PC-3 (cell line): ENCODE data around the gene CCDC88B. TPM values are rescaled to one million over a fixed set of nuclear protein-coding genes. Genes with fewer than 3 reads are reported as not detected.
A peak's percentile ranks its signal among the peaks of the same experiment; 100 is the strongest.

Experiments
- ATAC-seq: fragments of 200-7000 bp; cut with Tn5 transposase; 2 replicates; pipeline ENCODE4 v1.9.1; 2020; ENCODE audit warnings: mild to moderate bottlenecking, moderate library complexity
- BruUV-seq: library from RNA; stranded (reverse); fragments of 400-500 nt; replicated peaks from 2 replicates; lab custom pipeline; 2021; lab: Mats Ljungman, UMichigan
- CTCF ChIA-PET: fragments of 300-600 bp; sonication (Branson Sonifier 250); formaldehyde crosslinking; loops from one replicate; lab custom pipeline; 2022; ENCODE audit warnings: antibody characterized with exemption; lab: Charles Lee
- POLR2A ChIA-PET: fragments of 300-600 bp; sonication (Branson Sonifier 250); formaldehyde crosslinking; loops from one replicate; lab custom pipeline; 2022; ENCODE audit warnings: antibody characterized with exemption; ENCODE audit not compliant: unreplicated experiment; lab: Charles Lee
- DNase-seq: peaks from one replicate; pipeline ENCODE4 v3.0.0-alpha.2; 2015
- H2AFZ ChIP-seq: fragments of 300-600 bp; sonication (generic); 2 replicates; pipeline ENCODE4 v1.6.0; 2016; ENCODE audit warnings: antibody characterized with exemption, low read length
- H3F3A ChIP-seq: fragments of 300-600 bp; sonication (generic); one replicate; pipeline ENCODE4 v1.6.0; 2017; ENCODE audit warnings: antibody characterized with exemption, low read length, control low read depth, mild to moderate bottlenecking; ENCODE audit not compliant: unreplicated experiment
- H3K27ac ChIP-seq: fragments of 300-600 bp; sonication (generic); 2 replicates; pipeline ENCODE4 v1.5.1; 2016; ENCODE audit warnings: mild to moderate bottlenecking, low read length
- H3K27me3 ChIP-seq: fragments of 300-600 bp; sonication (generic); 2 replicates; pipeline ENCODE4 v1.6.1; 2016; ENCODE audit warnings: low read length, mixed read lengths
- H3K36me3 ChIP-seq: fragments of 300-600 bp; sonication (generic); 2 replicates; pipeline ENCODE4 v1.6.1; 2016; ENCODE audit warnings: low read depth, mixed run types, low read length, mixed read lengths
- H3K4me1 ChIP-seq: fragments of 300-600 bp; sonication (generic); 2 replicates; pipeline ENCODE4 v1.5.1; 2016; ENCODE audit warnings: low read length; ENCODE audit not compliant: insufficient read depth
- H3K4me2 ChIP-seq: fragments of 300-600 bp; sonication (generic); 2 replicates; pipeline ENCODE4 v1.6.0; 2016; ENCODE audit warnings: low read length
- H3K4me3 ChIP-seq: fragments of 300-600 bp; sonication (generic); 2 replicates; pipeline ENCODE4 v1.5.1; 2016; ENCODE audit warnings: mild to moderate bottlenecking, low read length, mixed read lengths
- H3K79me2 ChIP-seq: fragments of 300-600 bp; sonication (generic); 2 replicates; pipeline ENCODE4 v1.6.1; 2017; ENCODE audit warnings: low read length, mixed read lengths
- H3K9ac ChIP-seq: fragments of 300-600 bp; sonication (generic); 2 replicates; pipeline ENCODE4 v1.6.0; 2016; ENCODE audit warnings: mild to moderate bottlenecking, low read length
- H3K9me2 ChIP-seq: fragments of 300-600 bp; sonication (generic); replicated peaks from 2 replicates; pipeline ENCODE4 v1.6.1; 2016; ENCODE audit warnings: mixed run types, low read length, mixed read lengths
- H3K9me3 ChIP-seq: fragments of 300-600 bp; sonication (generic); 2 replicates; pipeline ENCODE4 v1.6.1; 2016; ENCODE audit warnings: low read length, mixed read lengths
- H4K20me1 ChIP-seq: fragments of 300-600 bp; sonication (generic); 2 replicates; pipeline ENCODE4 v1.6.1; 2016; ENCODE audit warnings: low read length, mixed read lengths
- EZH2 ChIP-seq: fragments of 300-600 bp; sonication (generic); IDR thresholded peaks from one replicate; pipeline ENCODE4 v1.6.1; 2017; ENCODE audit warnings: antibody characterized with exemption, mild to moderate bottlenecking, low read length; ENCODE audit not compliant: unreplicated experiment
- EZH2phosphoT487 ChIP-seq: fragments of 300-600 bp; sonication (generic); IDR thresholded peaks from 2 replicates; pipeline ENCODE4 v1.6.1; 2018; ENCODE audit warnings: mild to moderate bottlenecking, antibody characterized with exemption, low read length, borderline replicate concordance
- intact Hi-C: fragments of 100-400 bp; cut with micrococcal nuclease; formaldehyde crosslinking; loops from 2 replicates; pipeline ENCODE4 v1.9.0; 2023
- total RNA-seq: library from RNA; depleted of rRNA; stranded (reverse); fragments of >200 nt; gene quantifications from 2 replicates; pipeline ENCODE4 v1.2.3, GENCODE V29; 2014
- TF ChIP-seq, protein P1 (sequence below): fragments of 300-600 bp; sonication (generic); conservative IDR thresholded peaks from 2 replicates; pipeline ENCODE4 v1.5.1; 2017; ENCODE audit warnings: antibody characterized with exemption, low read depth, mild to moderate bottlenecking, low read length

The CCDC88B gene
- total RNA-seq, 1 experiment from 2014 or later = 21.0 TPM

GRCh38 chr11:64353715-64354506, 13.9 kb downstream of the CCDC88B start:
- Histone ChIP-seq H3K4me1 (peaks cover 22% of the 10 kb centered on the region), H3K27ac (no peak overlapping the region), H3K9me3 (no peaks in the 10 kb centered on the region), H3K9ac (no peak overlapping the region), H2AFZ (no peak overlapping the region), H3K36me3 (no peaks in the 10 kb centered on the region), H3F3A (no peaks in the 10 kb centered on the region), H3K4me3 (no peak overlapping the region), H4K20me1 (no peaks in the 10 kb centered on the region), H3K9me2 (no peaks in the 10 kb centered on the region), H3K79me2 (peaks cover 4% of the 10 kb centered on the region; the same call in 1 of the 2 replicates), H3K27me3 (no peaks in the 10 kb centered on the region), H3K4me2 (no peak overlapping the region)
- ATAC-seq = no peak
- TF ChIP-seq EZH2 (no peak), EZH2phosphoT487 (no peak)
- TF ChIP-seq, protein P1, sequence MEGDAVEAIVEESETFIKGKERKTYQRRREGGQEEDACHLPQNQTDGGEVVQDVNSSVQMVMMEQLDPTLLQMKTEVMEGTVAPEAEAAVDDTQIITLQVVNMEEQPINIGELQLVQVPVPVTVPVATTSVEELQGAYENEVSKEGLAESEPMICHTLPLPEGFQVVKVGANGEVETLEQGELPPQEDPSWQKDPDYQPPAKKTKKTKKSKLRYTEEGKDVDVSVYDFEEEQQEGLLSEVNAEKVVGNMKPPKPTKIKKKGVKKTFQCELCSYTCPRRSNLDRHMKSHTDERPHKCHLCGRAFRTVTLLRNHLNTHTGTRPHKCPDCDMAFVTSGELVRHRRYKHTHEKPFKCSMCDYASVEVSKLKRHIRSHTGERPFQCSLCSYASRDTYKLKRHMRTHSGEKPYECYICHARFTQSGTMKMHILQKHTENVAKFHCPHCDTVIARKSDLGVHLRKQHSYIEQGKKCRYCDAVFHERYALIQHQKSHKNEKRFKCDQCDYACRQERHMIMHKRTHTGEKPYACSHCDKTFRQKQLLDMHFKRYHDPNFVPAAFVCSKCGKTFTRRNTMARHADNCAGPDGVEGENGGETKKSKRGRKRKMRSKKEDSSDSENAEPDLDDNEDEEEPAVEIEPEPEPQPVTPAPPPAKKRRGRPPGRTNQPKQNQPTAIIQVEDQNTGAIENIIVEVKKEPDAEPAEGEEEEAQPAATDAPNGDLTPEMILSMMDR = no peak
- no TSS peak for BruUV-seq
- no peak for DNase-seq
- intact Hi-C loops = no loop called here
- ChIA-PET CTCF (interaction anchor here (0.6 to 4.5 kb wide), 7 partner anchors 8 to 425 kb away, joined by 3 to 106 read pairs (median 5); partner anchors contain the start of genes PRDX5, SF1 and TRMT112), POLR2A (interaction anchor here (1.3 kb wide), 1 partner anchor 11 kb away, joined by 4 read pairs; no protein-coding TSS in a partner anchor)

GRCh38 chr11:64355078-64355940, 15.3 kb downstream of the CCDC88B start:
- peak overlapping the region; percentile 58 for H3K4me3 ChIP-seq
- H3K36me3 ChIP-seq = no peaks in the 10 kb centered on the region
- peak overlapping the region; percentile 46 for H3K9ac ChIP-seq
- DNase-seq (peak; percentile 94), ATAC-seq (peak; percentile 54)
- BruUV-seq = no TSS peak
- H2AFZ ChIP-seq = peak overlapping the region; percentile 90
- H3K79me2 ChIP-seq = peaks cover 16% of the 10 kb centered on the region
- POLR2A ChIA-PET = interaction anchor here (0.8 to 1.3 kb wide), 3 partner anchors 13 to 50 kb away, joined by 4 to 20 read pairs (median 14); partner anchors contain the start of genes ESRRA, PRDX5 and TRMT112
- no peaks in the 10 kb centered on the region for H3K9me3 ChIP-seq
- H3F3A ChIP-seq = no peaks in the 10 kb centered on the region
- intact Hi-C loops = loop anchor here (1.0 to 5.0 kb wide), 4 partner anchors 37 to 297 kb away; partner anchors contain the start of genes ESRRA and PRDX5
- peak overlapping the region; percentile 40 for H3K27ac ChIP-seq
- H3K4me2 ChIP-seq = peak overlapping the region; percentile 80
- H3K9me2 ChIP-seq = no peaks in the 10 kb centered on the region
- H3K27me3 ChIP-seq = no peaks in the 10 kb centered on the region
- H4K20me1 ChIP-seq = no peaks in the 10 kb centered on the region
- CTCF ChIA-PET = interaction anchor here (0.5 to 4.5 kb wide), 33 partner anchors 9 to 1559 kb away, joined by 3 to 106 read pairs (median 4); partner anchors contain the start of genes CCDC88B, ESRRA, PLCB3 and PRDX5
- H3K4me1 ChIP-seq = peaks cover 30% of the 10 kb centered on the region
- no peak for TF ChIP-seq EZH2phosphoT487
- no peak for TF ChIP-seq EZH2
- TF ChIP-seq, protein P1 = peak; percentile 98
